CD4-positive, alpha-beta T cell treated with Interleukin-2 at 100 ng/mL for 4 hours (primary cell): ENCODE measurements around the gene KLK11.

Experiments
- DNase-seq: peaks from one replicate; pipeline ENCODE4 v3.0.0-alpha.2; 2020; ENCODE audit warnings: low spot score

Gene KLK11

GRCh38 chr19:51026554-51026831, at the start of gene KLK11:
TSS of gene KLK11 (minus strand) at chr19:51026616. CDS start at chr19:51025631, 985 bp downstream.
- DNase-seq: no peak

- no peak for DNase-seq
These were observed 49.6 kb upstream of the KLK11 start for GRCh38 chr19:51075998-51076397.

GRCh38 chr19:51071095-51071405, 44.6 kb upstream of the KLK11 start:
- no peak for DNase-seq

GRCh38 chr19:51070334-51071094, 44.1 kb upstream of the KLK11 start:
- DNase-seq: no peak

GRCh38 chr19:51066393-51067186, 40.2 kb upstream of the KLK11 start:
- DNase-seq: no peak

- DNase-seq: no peak
These were observed 39.0 kb upstream of the KLK11 start for GRCh38 chr19:51065221-51065960.

- no peak for DNase-seq
These were observed 38.3 kb upstream of the KLK11 start, which contains the start of gene KLK13 for GRCh38 chr19:51064534-51065220. TSS of gene KLK13 (minus strand) at chr19:51065092. CDS start at chr19:51065067, 25 bp downstream.

GRCh38 chr19:51063664-51064063, 37.2 kb upstream of the KLK11 start:
- no peak for DNase-seq

- DNase-seq: no peak
These were observed 34.6 kb upstream of the KLK11 start for GRCh38 chr19:51060973-51061372.

- no peak for DNase-seq
These were observed 33.9 kb upstream of the KLK11 start for GRCh38 chr19:51060336-51060735.

GRCh38 chr19:51059715-51060114, 33.3 kb upstream of the KLK11 start:
- no peak for DNase-seq

GRCh38 chr19:51055866-51056265, 29.4 kb upstream of the KLK11 start:
- no peak for DNase-seq

GRCh38 chr19:51047031-51047335, 20.6 kb upstream of the KLK11 start:
- no peak for DNase-seq

GRCh38 chr19:51044327-51044726, 17.9 kb upstream of the KLK11 start:
- DNase-seq: no peak

GRCh38 chr19:51043497-51043896, 17.1 kb upstream of the KLK11 start:
- no peak for DNase-seq

- no peak for DNase-seq
These were observed 13.7 kb upstream of the KLK11 start for GRCh38 chr19:51040151-51040550.

GRCh38 chr19:51036519-51036918, 10.1 kb upstream of the KLK11 start:
- no peak for DNase-seq

GRCh38 chr19:51034704-51035103, 8.3 kb upstream of the KLK11 start, which contains the start of gene KLK12:
TSS of gene KLK12 (minus strand) at chr19:51035002. CDS start at chr19:51034621, 381 bp downstream.
- no peak for DNase-seq

- DNase-seq: no peak
These were observed 5.4 kb upstream of the KLK11 start for GRCh38 chr19:51031880-51032225.

GRCh38 chr19:51031220-51031879, 4.9 kb upstream of the KLK11 start:
- DNase-seq: no peak

- no peak for DNase-seq
These were observed 4.2 kb upstream of the KLK11 start for GRCh38 chr19:51030631-51031030.

- no peak for DNase-seq
These were observed 3.3 kb upstream of the KLK11 start for GRCh38 chr19:51029718-51030117.
